ENCODE results near the gene PLEKHO2.

DNA sequence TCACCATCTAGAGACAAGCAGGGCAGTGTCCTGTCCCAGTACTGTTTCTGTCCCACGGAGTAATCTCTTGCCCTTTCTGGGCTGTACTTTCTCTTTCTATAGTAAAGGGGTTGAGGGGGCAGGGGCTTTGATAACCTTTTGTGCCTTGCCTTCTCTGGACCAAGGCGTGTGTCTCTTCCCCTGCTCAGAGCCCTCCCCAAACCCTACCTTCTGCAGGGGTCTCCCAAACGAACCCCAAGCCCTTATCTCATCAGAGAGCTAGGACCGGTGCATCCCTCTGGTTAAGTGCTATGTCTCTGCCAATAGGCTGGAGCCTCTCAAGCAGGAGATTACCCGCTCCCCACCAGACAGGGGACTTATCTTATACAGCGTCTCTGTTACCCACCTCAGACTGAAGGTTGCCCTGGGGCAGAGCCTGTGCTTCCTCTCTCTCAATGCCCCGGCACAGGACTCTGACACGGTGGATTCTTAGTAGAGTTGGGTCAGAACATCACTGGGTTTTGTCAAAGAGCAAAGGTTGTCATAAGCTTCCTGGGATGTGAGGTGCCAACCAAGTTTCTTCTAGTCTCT lies 2.9 kb downstream of the PLEKHO2 start:
- TF ChIP-seq TAF1 (IDR thresholded peaks at IDR 0.05; ENCODE audit: low read depth, low read length) (no peak), POLR2A (IDR thresholded peaks at IDR 0.05; ENCODE audit: low read depth, low read length) (no peak)
